ENCODE data around the gene TRIM9.

TRIM9 gene

DNA sequence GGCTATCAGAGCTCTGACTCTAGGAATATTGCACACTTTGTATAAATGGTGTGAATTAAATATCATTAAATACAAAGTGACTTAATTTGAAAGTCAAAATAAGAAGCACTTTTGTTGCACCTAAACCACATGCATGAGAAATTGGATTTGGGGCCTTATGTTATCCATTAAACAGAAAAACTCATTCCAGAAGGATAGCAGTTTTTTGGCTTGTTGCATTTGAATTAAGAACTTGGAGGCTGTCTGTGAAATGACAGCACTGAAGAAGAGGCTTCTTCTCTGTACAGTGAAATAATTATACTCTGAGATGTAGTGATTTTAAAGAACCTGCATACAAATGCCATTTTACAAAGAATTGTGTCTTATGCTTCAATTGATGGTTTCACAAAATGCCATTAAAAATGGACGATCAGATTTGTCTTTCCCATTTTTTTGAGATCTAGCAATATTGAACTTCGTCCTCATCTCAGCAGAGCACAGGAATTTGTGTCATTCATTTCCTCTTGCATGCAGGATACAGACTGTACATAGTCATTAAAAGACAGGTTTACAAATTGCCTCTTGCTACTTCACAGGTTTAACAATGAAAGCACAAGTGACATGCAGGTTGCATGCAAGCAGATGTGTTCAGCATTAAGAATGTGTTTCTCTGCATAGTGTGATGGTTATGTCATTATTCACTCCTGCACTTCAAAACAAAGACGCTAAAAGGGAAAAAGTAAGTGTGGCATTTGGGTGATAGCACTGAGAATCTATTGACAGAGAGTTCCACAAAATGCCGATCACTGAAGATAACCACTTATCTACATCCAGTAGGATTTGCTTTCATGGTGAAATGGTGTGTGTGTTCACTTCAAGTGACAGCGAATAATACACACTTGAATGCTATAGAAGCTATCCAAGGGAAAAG is 114.7 kb downstream of the TRIM9 start:
- H3K4me3 ChIP-seq (ENCODE audit: low read depth, low read length) = no peak overlapping the region
- TF ChIP-seq, protein P1, sequence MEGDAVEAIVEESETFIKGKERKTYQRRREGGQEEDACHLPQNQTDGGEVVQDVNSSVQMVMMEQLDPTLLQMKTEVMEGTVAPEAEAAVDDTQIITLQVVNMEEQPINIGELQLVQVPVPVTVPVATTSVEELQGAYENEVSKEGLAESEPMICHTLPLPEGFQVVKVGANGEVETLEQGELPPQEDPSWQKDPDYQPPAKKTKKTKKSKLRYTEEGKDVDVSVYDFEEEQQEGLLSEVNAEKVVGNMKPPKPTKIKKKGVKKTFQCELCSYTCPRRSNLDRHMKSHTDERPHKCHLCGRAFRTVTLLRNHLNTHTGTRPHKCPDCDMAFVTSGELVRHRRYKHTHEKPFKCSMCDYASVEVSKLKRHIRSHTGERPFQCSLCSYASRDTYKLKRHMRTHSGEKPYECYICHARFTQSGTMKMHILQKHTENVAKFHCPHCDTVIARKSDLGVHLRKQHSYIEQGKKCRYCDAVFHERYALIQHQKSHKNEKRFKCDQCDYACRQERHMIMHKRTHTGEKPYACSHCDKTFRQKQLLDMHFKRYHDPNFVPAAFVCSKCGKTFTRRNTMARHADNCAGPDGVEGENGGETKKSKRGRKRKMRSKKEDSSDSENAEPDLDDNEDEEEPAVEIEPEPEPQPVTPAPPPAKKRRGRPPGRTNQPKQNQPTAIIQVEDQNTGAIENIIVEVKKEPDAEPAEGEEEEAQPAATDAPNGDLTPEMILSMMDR (IDR thresholded peaks at IDR 0.05; ENCODE audit: low read depth, low read length) = no peak

DNA sequence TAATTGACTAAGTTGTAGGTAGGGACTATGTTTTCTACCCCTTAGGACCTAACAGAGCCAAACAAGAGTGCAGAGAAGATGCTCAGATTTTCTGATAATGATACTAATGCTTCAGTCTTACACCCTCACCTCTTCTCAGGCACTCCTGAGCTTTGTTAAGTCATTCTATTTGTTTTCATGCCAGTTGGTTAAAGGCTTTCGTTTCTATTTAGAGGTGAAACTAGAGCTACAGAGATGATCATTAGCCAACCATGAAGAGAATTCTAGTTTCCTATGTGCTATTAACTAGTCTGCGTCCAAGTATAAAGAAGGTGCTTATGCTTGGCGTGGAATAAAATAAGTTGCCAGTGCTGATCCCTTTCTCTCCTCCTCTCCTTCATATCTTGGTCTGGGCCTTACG is 116.0 kb downstream of the TRIM9 start:
- TF ChIP-seq, protein P1 (IDR thresholded peaks at IDR 0.05; ENCODE audit: low read depth, low read length) = no peak
- H3K4me3 ChIP-seq (ENCODE audit: low read depth, low read length) = no peak overlapping the region

DNA sequence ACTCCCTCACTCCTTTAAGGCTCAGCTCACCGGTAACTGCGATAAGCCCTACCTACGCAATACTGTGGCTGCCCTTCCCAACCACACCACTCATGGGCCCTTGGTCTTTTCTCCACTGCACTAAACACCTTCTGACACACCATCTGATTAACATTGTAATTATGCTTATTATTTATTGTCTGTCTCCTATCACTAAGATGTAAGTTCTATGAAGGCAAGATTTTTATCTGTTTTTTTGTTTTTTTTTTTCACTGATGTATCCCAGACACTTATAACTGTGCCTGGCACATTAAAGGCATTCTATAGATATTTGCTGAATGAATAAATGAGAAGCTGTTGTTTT is 116.4 kb downstream of the TRIM9 start:
- TF ChIP-seq, protein P1 (IDR thresholded peaks at IDR 0.05; ENCODE audit: low read depth, low read length) = no peak
- H3K4me3 ChIP-seq (ENCODE audit: low read depth, low read length) = no peak overlapping the region

DNA sequence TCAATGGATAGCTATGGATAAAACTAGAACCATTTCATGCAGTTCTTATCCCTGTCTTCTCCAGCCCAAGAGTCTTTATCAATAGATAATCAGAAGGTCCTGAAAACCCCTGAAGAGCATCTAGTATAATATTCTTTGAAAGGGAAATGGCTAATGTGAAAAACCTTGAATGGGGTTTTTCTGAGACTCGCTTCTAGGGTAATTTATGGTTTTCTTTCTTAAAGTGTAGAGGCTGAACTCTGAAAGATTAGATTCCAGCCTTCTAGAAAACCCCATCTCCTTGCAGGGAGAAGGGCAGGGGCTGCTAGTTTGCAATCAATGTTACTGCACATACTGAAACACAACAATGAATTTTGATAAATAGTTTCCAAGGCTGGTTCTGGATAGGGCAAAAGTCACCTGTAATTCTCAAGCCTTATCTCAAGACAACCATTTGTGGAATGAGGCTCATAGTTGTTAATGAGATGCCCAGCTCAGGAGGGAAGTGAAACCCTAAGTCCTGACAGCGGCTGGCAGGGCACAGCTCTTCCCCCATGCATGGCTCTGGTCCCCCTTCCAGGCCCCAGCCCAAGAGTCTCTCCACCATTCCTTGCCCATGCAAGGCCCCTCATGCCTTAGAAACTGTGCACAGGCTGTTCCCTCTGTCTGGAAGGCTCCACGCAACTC is 116.9 kb downstream of the TRIM9 start:
- TF ChIP-seq, protein P1 (IDR thresholded peaks at IDR 0.05; ENCODE audit: low read depth, low read length) = no peak
- no peak overlapping the region for H3K4me3 ChIP-seq (ENCODE audit: low read depth, low read length)

DNA sequence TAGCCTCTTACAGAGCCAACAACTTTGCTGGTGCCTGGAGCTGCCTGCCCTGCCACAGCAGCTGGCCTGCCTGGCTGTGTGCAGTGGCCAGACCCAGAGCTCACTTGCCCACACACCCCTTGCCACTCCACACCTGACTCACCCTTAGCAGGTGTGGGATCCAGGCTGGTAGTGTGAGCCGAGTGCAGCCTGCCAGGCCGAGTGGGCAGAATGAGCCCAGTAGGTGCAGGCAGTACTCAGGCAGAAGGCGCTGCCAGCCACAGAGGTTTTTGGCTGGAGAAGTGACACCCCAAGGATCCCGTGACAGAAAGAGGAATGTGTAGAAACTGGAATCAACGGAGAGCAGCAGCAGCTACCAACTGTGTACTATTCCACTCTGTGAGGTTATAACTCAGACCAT is 120.8 kb downstream of the TRIM9 start:
- H3K4me3 ChIP-seq (ENCODE audit: low read depth, low read length) = no peak overlapping the region
- TF ChIP-seq, protein P1 (IDR thresholded peaks at IDR 0.05; ENCODE audit: low read depth, low read length) = no peak

DNA sequence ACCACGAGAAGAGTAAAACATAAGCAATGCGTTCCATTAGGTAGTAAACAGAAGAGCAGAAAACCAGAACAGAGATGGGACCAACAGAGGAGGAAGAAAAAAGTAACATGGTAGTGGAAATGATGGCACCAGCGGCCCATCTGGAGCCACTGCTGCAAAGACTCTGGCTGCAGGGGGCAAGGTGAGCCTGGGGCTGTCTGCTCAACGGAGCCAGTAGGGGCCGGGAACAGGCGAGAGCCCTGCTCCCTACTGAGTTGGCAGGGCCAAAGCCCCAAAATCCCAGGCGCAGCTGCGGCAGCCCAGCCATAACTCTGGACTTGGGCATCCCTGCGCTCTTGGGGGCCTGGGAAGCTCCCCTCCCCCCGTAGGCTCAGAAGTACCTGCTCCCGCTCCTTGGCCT is 122.2 kb downstream of the TRIM9 start:
- H3K4me3 ChIP-seq (ENCODE audit: low read depth, low read length) = no peak overlapping the region
- TF ChIP-seq, protein P1 (IDR thresholded peaks at IDR 0.05; ENCODE audit: low read depth, low read length) = no peak

Data from WI38 (cell line).